AG09309 (cell line): ENCODE measurements around the gene CBL.
"Not testable (repeated sequence)": the region's sequence is repeated elsewhere in the genome, so short reads cannot be mapped to it uniquely, and the experiment has no call there.

ENCODE experiments used
- DNase-seq: peaks from one replicate; pipeline ENCODE4 v3.0.0-alpha.2; 2010; ENCODE audit warnings: low read depth
- H3K4me3 ChIP-seq: 2 replicates; pipeline ENCODE4 v1.5.1; 2011; ENCODE audit warnings: mild to moderate bottlenecking, low read depth, low read length, moderate library complexity; ENCODE audit not compliant: control insufficient read depth
- TF ChIP-seq, protein P1 (sequence below): IDR thresholded peaks from 2 replicates; pipeline ENCODE4 v1.5.1; 2011; ENCODE audit warnings: mild to moderate bottlenecking, low read depth, low read length, inconsistent platforms; ENCODE audit not compliant: insufficient read depth, control insufficient read depth; ENCODE audit errors: missing control alignments

CBL gene

DNA sequence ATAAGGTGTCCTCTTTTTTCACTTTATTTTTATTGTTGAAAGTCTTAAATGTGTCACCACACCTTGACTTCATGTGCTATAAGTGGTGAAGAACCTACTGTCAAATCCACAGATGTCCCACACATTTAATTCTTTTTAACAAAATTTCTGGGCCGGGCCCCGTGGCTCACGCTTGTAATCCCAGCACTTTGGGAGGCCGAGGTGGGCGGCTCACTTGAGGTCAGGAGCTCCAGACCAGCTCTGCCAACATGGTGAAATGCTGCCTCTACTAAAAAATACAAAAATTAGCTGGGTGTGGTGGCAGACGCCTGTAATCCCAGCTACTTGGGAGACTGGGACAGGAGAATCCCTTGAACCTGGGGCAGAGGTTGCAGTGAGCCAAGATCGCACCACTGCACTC is 3.0 kb downstream of the CBL start:
- H3K4me3 ChIP-seq = no peak overlapping the region
- TF ChIP-seq, protein P1, sequence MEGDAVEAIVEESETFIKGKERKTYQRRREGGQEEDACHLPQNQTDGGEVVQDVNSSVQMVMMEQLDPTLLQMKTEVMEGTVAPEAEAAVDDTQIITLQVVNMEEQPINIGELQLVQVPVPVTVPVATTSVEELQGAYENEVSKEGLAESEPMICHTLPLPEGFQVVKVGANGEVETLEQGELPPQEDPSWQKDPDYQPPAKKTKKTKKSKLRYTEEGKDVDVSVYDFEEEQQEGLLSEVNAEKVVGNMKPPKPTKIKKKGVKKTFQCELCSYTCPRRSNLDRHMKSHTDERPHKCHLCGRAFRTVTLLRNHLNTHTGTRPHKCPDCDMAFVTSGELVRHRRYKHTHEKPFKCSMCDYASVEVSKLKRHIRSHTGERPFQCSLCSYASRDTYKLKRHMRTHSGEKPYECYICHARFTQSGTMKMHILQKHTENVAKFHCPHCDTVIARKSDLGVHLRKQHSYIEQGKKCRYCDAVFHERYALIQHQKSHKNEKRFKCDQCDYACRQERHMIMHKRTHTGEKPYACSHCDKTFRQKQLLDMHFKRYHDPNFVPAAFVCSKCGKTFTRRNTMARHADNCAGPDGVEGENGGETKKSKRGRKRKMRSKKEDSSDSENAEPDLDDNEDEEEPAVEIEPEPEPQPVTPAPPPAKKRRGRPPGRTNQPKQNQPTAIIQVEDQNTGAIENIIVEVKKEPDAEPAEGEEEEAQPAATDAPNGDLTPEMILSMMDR = no peak
- DNase-seq = no peak

DNA sequence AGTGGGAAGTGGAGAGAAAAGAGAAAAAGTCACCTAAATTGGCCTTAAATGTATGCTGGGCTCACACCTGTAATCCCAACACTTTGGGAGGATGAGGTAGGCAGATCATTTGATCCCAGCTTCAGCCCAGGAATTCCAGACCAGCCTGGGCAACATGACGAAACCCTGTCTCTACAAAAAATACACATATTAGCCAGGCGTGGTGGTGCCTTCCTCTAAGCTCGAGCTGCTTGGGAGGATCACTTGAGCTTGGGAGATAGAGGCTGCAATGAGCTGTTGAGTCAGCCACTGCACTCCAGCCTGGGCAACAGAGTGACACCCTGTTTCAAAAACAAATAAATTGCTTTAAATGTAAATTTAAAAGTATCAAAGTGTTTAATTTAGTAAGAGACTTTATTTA is 3.9 kb downstream of the CBL start:
- H3K4me3 ChIP-seq = no peak overlapping the region
- TF ChIP-seq, protein P1 = no peak
- DNase-seq = no peak

GRCh38 chr11:119218141-119218878 is 12.2 kb downstream of the CBL start:
- TF ChIP-seq, protein P1 = no peak
- no peak overlapping the region for H3K4me3 ChIP-seq
- DNase-seq = peak; percentile 80

GRCh38 chr11:119222308-119222707 is 16.2 kb downstream of the CBL start:
- no peak overlapping the region for H3K4me3 ChIP-seq
- DNase-seq = no peak
- TF ChIP-seq, protein P1 = no peak

DNA sequence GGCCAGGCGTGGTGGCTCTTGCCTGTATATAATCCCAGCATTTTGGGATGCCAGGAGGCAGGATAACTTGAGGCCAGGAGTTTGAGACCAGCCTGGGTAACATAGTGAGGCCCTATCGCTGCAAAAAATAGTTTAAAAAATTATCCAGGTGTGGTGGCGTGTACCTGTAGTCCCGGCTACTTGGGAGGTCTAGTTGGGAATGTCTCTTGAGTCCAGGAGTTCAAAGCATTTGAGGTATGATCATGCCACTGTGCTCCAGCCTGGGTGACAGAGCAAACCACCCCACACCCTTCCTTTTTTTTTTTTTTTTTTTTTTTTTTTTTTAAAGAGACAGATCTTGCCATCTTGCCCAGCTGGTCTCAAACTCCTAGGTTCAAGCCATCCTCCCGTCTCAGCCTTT is 16.8 kb downstream of the CBL start:
- TF ChIP-seq, protein P1 = no peak
- no peak for DNase-seq
- no peak overlapping the region for H3K4me3 ChIP-seq

DNA sequence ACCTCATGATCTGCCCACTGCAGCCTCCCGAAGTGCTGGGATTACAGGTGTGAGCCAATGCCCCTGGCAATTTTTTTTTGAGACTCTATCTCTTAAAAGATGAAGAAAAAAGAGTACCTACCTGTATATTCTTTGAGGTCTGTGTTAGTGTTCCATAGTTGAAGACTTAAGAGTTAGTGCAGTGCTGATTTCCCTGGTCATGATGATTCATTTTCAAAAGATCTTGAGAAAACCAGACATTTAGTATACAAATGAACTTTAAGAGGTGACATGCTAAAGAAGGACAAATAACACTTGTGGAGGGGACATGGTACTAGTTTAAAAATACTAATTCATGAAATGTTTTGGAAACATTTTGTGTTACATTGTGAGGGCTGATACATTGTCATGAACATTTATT is 17.7 kb downstream of the CBL start:
- TF ChIP-seq, protein P1 = no peak
- DNase-seq = no peak
- H3K4me3 ChIP-seq = no peak overlapping the region

- not testable (repeated sequence) for DNase-seq, H3K4me3 ChIP-seq
Observed at GRCh38 chr11:119228535-119229287, 22.6 kb downstream of the CBL start.
